Nephron progenitor cell (in vitro differentiated cells): ENCODE data around the gene MXD1.

Experiments
- DNase-seq: peaks from one replicate; pipeline ENCODE4 v3.0.0; 2021
- H3K27ac Mint-ChIP-seq: 2 replicates; pipeline ENCODE4 v1.8.0; 2021; ENCODE audit warnings: mild to moderate bottlenecking, moderate library complexity, mixed read lengths
- H3K27me3 Mint-ChIP-seq: 2 replicates; pipeline ENCODE4 v1.8.0; 2021; ENCODE audit warnings: mild to moderate bottlenecking, low read depth, mixed read lengths; ENCODE audit not compliant: poor library complexity
- H3K36me3 Mint-ChIP-seq: 2 replicates; pipeline ENCODE4 v1.8.0; 2021; ENCODE audit warnings: low read depth, mixed read lengths
- H3K4me1 Mint-ChIP-seq: 2 replicates; pipeline ENCODE4 v1.8.0; 2021; ENCODE audit warnings: mixed read lengths
- H3K4me3 Mint-ChIP-seq: 2 replicates; pipeline ENCODE4 v1.8.0; 2021; ENCODE audit warnings: mild to moderate bottlenecking, moderate library complexity, mixed read lengths
- H3K9me3 Mint-ChIP-seq: 2 replicates; pipeline ENCODE4 v1.8.0; 2021; ENCODE audit warnings: mild to moderate bottlenecking, moderate library complexity, mixed read lengths
- TF ChIP-seq, protein P1 (sequence below): fragments of 200-600 bp; sonication (generic); IDR thresholded peaks from 2 replicates; pipeline ENCODE4 v1.5.0; 2021; ENCODE audit warnings: antibody characterized with exemption

MXD1 gene

GRCh38 chr2:69914164-69914949 is 552 bp upstream of the MXD1 start:
- DNase-seq: no peak
- Mint-ChIP-seq H3K4me3 (peak overlapping the region; percentile 81), H3K27ac (peak overlapping the region; percentile 92), H3K27me3 (peaks cover 31% of the 10 kb centered on the region), H3K4me1 (peaks cover 16% of the 10 kb centered on the region), H3K36me3 (peaks cover 16% of the 10 kb centered on the region), H3K9me3 (no peaks in the 10 kb centered on the region)
- TF ChIP-seq, protein P1, sequence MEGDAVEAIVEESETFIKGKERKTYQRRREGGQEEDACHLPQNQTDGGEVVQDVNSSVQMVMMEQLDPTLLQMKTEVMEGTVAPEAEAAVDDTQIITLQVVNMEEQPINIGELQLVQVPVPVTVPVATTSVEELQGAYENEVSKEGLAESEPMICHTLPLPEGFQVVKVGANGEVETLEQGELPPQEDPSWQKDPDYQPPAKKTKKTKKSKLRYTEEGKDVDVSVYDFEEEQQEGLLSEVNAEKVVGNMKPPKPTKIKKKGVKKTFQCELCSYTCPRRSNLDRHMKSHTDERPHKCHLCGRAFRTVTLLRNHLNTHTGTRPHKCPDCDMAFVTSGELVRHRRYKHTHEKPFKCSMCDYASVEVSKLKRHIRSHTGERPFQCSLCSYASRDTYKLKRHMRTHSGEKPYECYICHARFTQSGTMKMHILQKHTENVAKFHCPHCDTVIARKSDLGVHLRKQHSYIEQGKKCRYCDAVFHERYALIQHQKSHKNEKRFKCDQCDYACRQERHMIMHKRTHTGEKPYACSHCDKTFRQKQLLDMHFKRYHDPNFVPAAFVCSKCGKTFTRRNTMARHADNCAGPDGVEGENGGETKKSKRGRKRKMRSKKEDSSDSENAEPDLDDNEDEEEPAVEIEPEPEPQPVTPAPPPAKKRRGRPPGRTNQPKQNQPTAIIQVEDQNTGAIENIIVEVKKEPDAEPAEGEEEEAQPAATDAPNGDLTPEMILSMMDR: no peak

GRCh38 chr2:69916106-69916505 is 1.2 kb downstream of the MXD1 start:
- Mint-ChIP-seq H3K4me3 (peak overlapping the region; percentile 81), H3K27ac (no peak overlapping the region), H3K9me3 (no peaks in the 10 kb centered on the region), H3K27me3 (peaks cover 34% of the 10 kb centered on the region), H3K4me1 (peaks cover 16% of the 10 kb centered on the region), H3K36me3 (peaks cover 21% of the 10 kb centered on the region)
- DNase-seq: no peak
- TF ChIP-seq, protein P1: no peak

DNA sequence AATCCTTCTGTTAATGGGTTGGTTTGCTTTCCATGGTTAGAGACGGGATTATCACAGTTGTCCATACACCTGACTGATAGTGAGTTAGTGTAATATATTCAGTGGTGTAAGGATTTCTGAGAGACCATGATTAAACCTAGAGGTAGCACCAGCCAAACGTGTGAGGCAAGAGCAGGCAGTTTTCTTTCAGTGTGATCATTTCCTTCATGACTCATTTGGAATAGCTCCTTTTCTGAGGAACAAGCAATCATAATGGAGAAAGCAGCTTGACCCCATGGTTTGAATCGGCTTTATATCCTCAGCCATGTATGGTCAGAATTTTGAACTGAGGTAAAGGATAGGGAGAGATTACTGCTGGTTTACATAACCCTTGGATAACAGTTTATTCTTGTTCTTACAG is 2.9 kb downstream of the MXD1 start:
- H3K27me3 Mint-ChIP-seq: peaks cover 34% of the 10 kb centered on the region
- no peak overlapping the region for H3K4me3 Mint-ChIP-seq
- peaks cover 29% of the 10 kb centered on the region for H3K36me3 Mint-ChIP-seq
- DNase-seq: no peak
- no peak overlapping the region for H3K27ac Mint-ChIP-seq
- H3K9me3 Mint-ChIP-seq: no peaks in the 10 kb centered on the region
- peaks cover 12% of the 10 kb centered on the region for H3K4me1 Mint-ChIP-seq
- TF ChIP-seq, protein P1: no peak

GRCh38 chr2:69918401-69918800 is 3.5 kb downstream of the MXD1 start:
- Mint-ChIP-seq H3K4me3 (no peak overlapping the region), H3K4me1 (peaks cover 9% of the 10 kb centered on the region), H3K36me3 (peaks cover 35% of the 10 kb centered on the region), H3K9me3 (no peaks in the 10 kb centered on the region), H3K27me3 (peaks cover 34% of the 10 kb centered on the region), H3K27ac (no peak overlapping the region)
- no peak for DNase-seq
- TF ChIP-seq, protein P1: no peak

DNA sequence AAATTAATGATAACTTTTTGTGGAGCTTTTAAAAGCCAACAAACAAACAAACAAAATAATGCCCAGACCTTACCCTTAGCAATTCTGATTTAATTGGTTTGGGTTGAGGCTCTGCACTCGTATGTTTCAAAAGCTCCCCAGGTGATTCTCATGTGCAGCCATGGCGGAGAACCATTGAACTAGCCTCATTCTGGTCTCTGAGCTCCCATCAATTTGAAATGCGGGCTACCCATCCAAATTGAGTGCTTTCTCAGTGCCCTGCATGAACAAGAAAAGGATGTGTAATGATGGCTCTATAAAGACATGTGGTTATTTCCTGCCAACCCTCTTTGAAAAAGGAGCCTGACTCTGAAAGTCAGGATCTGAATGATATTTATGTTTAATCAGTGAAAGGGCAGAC is 8.2 kb downstream of the MXD1 start:
- TF ChIP-seq, protein P1: no peak
- H3K9me3 Mint-ChIP-seq: no peaks in the 10 kb centered on the region
- no peaks in the 10 kb centered on the region for H3K4me1 Mint-ChIP-seq
- peaks cover 28% of the 10 kb centered on the region for H3K36me3 Mint-ChIP-seq
- DNase-seq: no peak
- no peak overlapping the region for H3K27ac Mint-ChIP-seq
- H3K4me3 Mint-ChIP-seq: no peak overlapping the region
- peaks cover 8% of the 10 kb centered on the region for H3K27me3 Mint-ChIP-seq
